ENCODE data around the gene GLT8D1. TPM values are rescaled to one million over a fixed set of nuclear protein-coding genes. Genes with fewer than 3 reads are reported as not detected.

GLT8D1 gene
- total RNA-seq, 1 donor from 2014 or later, result 88.0 TPM

DNA sequence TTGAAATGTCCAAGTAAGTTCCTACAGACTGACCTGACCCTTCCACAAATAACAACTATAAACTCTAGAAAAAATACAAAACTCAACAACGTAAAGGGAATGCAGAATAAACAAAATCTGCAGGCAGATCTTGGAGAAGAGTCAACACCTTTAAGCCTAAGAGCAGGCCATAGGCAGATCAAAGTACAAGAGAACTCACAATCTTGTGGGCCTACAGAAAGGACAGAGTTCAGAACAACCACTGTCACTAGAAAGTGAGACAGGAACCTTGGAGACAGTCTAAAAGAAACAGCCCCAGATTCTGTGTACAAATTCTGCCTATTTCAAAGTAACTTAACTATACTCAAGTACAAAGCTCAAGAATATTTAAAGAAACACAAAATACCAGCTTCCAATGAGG, 34.1 kb upstream of the GLT8D1 start:
- no peak for TF ChIP-seq EZH2 (IDR thresholded peaks at IDR 0.05)
- TF ChIP-seq EZH2phosphoT487 (IDR thresholded peaks at IDR 0.05), result no peak
- TF ChIP-seq CTCF (IDR thresholded peaks at IDR 0.05), result no peak
- Mint-ChIP-seq H3K27ac (no peak overlapping the region), H3K36me3 (peaks cover 40% of the 10 kb centered on the region), H3K27me3 (ENCODE audit: insufficient read depth, low read depth) (no peaks in the 10 kb centered on the region), H3K9me3 (no peaks in the 10 kb centered on the region), H3K4me3 (no peak overlapping the region), H3K4me1 (no peaks in the 10 kb centered on the region)
- H2AFZ ChIP-seq (replicated peaks), result no peak overlapping the region
- H3K27ac ChIP-seq, result no peak overlapping the region
- H3K9ac ChIP-seq, result no peak overlapping the region
- H3K4me1 ChIP-seq, result no peaks in the 10 kb centered on the region
- no peaks in the 10 kb centered on the region for H3F3A ChIP-seq (ENCODE audit: low read depth)
- H3K36me3 ChIP-seq, result peaks cover 26% of the 10 kb centered on the region
- no peaks in the 10 kb centered on the region for H3K27me3 ChIP-seq
- H3K9me3 ChIP-seq (ENCODE audit: low read depth), result no peaks in the 10 kb centered on the region
- DNase-seq (ENCODE audit: low spot score), result no peak
- H3K4me2 ChIP-seq, result no peak overlapping the region
- H3K4me3 ChIP-seq, result no peak overlapping the region
- H4K20me1 ChIP-seq (ENCODE audit: low read depth), result no peaks in the 10 kb centered on the region
- no peaks in the 10 kb centered on the region for H3K79me2 ChIP-seq (ENCODE audit: low read depth)

DNA sequence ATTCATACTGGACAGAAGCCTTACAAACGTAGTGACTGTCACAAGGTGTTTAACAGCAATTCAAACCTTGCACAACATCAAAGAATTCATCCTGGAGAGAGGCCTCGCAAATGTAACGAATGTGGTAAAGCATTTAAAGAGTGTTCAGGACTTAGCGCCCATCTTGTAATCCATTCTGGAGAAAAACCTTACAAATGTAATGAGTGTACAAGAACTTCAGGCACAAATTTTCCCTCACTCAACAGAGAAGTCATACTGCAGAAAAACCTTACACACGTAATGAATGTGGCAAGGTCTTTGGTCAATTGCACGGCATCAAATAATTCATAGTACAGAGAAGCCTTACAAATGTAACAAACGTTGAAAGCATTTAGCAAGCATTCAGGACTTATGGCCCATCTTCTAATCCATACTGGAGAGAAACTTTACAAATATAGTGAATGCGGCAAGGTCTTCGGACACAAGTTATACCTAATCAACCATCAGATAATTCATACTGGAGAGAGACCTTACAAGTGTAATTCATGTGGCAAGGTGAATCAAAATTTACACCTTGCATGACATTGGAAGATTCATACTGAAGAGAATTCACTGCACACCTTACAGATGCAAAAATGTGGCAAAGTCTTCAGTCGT, 27.8 kb upstream of the GLT8D1 start:
- Mint-ChIP-seq H3K27me3 (ENCODE audit: insufficient read depth, low read depth) (no peaks in the 10 kb centered on the region), H3K36me3 (peaks cover 58% of the 10 kb centered on the region), H3K27ac (no peak overlapping the region), H3K9me3 (peaks cover 14% of the 10 kb centered on the region), H3K4me1 (no peaks in the 10 kb centered on the region), H3K4me3 (no peak overlapping the region)
- Histone ChIP-seq H3K4me3 (no peak overlapping the region), H4K20me1 (ENCODE audit: low read depth) (no peaks in the 10 kb centered on the region), H3K9me3 (ENCODE audit: low read depth) (peaks cover 2% of the 10 kb centered on the region), H3K4me2 (no peak overlapping the region), H3K79me2 (ENCODE audit: low read depth) (no peaks in the 10 kb centered on the region), H3K9ac (no peak overlapping the region), H3K4me1 (no peaks in the 10 kb centered on the region), H3K27ac (no peak overlapping the region), H3K27me3 (no peaks in the 10 kb centered on the region), H2AFZ (replicated peaks) (no peak overlapping the region), H3F3A (ENCODE audit: low read depth) (no peaks in the 10 kb centered on the region), H3K36me3 (peaks cover 22% of the 10 kb centered on the region)
- DNase-seq (ENCODE audit: low spot score), result no peak
- no peak for TF ChIP-seq CTCF (IDR thresholded peaks at IDR 0.05)
- TF ChIP-seq EZH2phosphoT487 (IDR thresholded peaks at IDR 0.05), result no peak
- no peak for TF ChIP-seq EZH2 (IDR thresholded peaks at IDR 0.05)

GRCh38 chr3:52731590-52731989, 26.0 kb upstream of the GLT8D1 start:
- H3K27me3 Mint-ChIP-seq (ENCODE audit: insufficient read depth, low read depth), result no peaks in the 10 kb centered on the region
- peaks cover 22% of the 10 kb centered on the region for H3K36me3 ChIP-seq
- no peak for DNase-seq (ENCODE audit: low spot score)
- H3K4me3 ChIP-seq, result no peak overlapping the region
- no peak overlapping the region for H3K27ac Mint-ChIP-seq
- no peak overlapping the region for H3K4me2 ChIP-seq
- peaks cover 15% of the 10 kb centered on the region for H3K9me3 Mint-ChIP-seq
- H3K36me3 Mint-ChIP-seq, result peaks cover 62% of the 10 kb centered on the region
- no peaks in the 10 kb centered on the region for H3K27me3 ChIP-seq
- no peak for TF ChIP-seq EZH2phosphoT487 (IDR thresholded peaks at IDR 0.05)
- TF ChIP-seq CTCF (IDR thresholded peaks at IDR 0.05), result no peak
- no peak for TF ChIP-seq EZH2 (IDR thresholded peaks at IDR 0.05)
- H2AFZ ChIP-seq (replicated peaks), result no peak overlapping the region
- no peaks in the 10 kb centered on the region for H3F3A ChIP-seq (ENCODE audit: low read depth)
- no peaks in the 10 kb centered on the region for H3K4me1 Mint-ChIP-seq
- no peak overlapping the region for H3K27ac ChIP-seq
- peaks cover 3% of the 10 kb centered on the region for H3K9me3 ChIP-seq (ENCODE audit: low read depth)
- H3K4me3 Mint-ChIP-seq, result no peak overlapping the region
- no peaks in the 10 kb centered on the region for H3K79me2 ChIP-seq (ENCODE audit: low read depth)
- no peaks in the 10 kb centered on the region for H3K4me1 ChIP-seq
- H3K9ac ChIP-seq, result no peak overlapping the region
- no peaks in the 10 kb centered on the region for H4K20me1 ChIP-seq (ENCODE audit: low read depth)

All from neural progenitor cell (in vitro differentiated cells).